Measurements from ENCODE around the gene GPBAR1.
A peak's percentile ranks its signal among the peaks of the same experiment; 100 is the strongest.

The GPBAR1 gene

GRCh38 chr2:218260166-218260565 is 649 bp upstream of the GPBAR1 start:
- no peak for DNase-seq (ENCODE audit: low read depth)
- no peak for TF ChIP-seq POLR2A (IDR thresholded peaks at IDR 0.05; ENCODE audit: extremely low read depth, insufficient read length)
- TF ChIP-seq MYC (IDR thresholded peaks at IDR 0.05; ENCODE audit: low read depth, low read length) = no peak
- TF ChIP-seq, protein P1, sequence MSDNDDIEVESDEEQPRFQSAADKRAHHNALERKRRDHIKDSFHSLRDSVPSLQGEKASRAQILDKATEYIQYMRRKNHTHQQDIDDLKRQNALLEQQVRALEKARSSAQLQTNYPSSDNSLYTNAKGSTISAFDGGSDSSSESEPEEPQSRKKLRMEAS (IDR thresholded peaks at IDR 0.05; ENCODE audit: low read depth, low read length) = no peak
- TF ChIP-seq, protein P2, sequence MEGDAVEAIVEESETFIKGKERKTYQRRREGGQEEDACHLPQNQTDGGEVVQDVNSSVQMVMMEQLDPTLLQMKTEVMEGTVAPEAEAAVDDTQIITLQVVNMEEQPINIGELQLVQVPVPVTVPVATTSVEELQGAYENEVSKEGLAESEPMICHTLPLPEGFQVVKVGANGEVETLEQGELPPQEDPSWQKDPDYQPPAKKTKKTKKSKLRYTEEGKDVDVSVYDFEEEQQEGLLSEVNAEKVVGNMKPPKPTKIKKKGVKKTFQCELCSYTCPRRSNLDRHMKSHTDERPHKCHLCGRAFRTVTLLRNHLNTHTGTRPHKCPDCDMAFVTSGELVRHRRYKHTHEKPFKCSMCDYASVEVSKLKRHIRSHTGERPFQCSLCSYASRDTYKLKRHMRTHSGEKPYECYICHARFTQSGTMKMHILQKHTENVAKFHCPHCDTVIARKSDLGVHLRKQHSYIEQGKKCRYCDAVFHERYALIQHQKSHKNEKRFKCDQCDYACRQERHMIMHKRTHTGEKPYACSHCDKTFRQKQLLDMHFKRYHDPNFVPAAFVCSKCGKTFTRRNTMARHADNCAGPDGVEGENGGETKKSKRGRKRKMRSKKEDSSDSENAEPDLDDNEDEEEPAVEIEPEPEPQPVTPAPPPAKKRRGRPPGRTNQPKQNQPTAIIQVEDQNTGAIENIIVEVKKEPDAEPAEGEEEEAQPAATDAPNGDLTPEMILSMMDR (IDR thresholded peaks at IDR 0.05; ENCODE audit: low read depth, low read length) = no peak
- no peak overlapping the region for H3K4me3 ChIP-seq (ENCODE audit: low read depth, low read length)

- no peak for TF ChIP-seq MYC (IDR thresholded peaks at IDR 0.05; ENCODE audit: low read depth, low read length)
- TF ChIP-seq, protein P1 (IDR thresholded peaks at IDR 0.05; ENCODE audit: low read depth, low read length) = no peak
- no peak for TF ChIP-seq POLR2A (IDR thresholded peaks at IDR 0.05; ENCODE audit: extremely low read depth, insufficient read length)
- TF ChIP-seq, protein P2 (IDR thresholded peaks at IDR 0.05; ENCODE audit: low read depth, low read length) = no peak
- no peak overlapping the region for H3K4me3 ChIP-seq (ENCODE audit: low read depth, low read length)
- peak; percentile 60 for DNase-seq (ENCODE audit: low read depth)
These were observed 815 bp downstream of the GPBAR1 start for GRCh38 chr2:218261423-218262236.

GRCh38 chr2:218262237-218262600 is 1.4 kb downstream of the GPBAR1 start:
- H3K4me3 ChIP-seq (ENCODE audit: low read depth, low read length) = no peak overlapping the region
- TF ChIP-seq, protein P1 (IDR thresholded peaks at IDR 0.05; ENCODE audit: low read depth, low read length) = no peak
- TF ChIP-seq POLR2A (IDR thresholded peaks at IDR 0.05; ENCODE audit: extremely low read depth, insufficient read length) = no peak
- TF ChIP-seq, protein P2 (IDR thresholded peaks at IDR 0.05; ENCODE audit: low read depth, low read length) = no peak
- TF ChIP-seq MYC (IDR thresholded peaks at IDR 0.05; ENCODE audit: low read depth, low read length) = no peak
- no peak for DNase-seq (ENCODE audit: low read depth)

DNA sequence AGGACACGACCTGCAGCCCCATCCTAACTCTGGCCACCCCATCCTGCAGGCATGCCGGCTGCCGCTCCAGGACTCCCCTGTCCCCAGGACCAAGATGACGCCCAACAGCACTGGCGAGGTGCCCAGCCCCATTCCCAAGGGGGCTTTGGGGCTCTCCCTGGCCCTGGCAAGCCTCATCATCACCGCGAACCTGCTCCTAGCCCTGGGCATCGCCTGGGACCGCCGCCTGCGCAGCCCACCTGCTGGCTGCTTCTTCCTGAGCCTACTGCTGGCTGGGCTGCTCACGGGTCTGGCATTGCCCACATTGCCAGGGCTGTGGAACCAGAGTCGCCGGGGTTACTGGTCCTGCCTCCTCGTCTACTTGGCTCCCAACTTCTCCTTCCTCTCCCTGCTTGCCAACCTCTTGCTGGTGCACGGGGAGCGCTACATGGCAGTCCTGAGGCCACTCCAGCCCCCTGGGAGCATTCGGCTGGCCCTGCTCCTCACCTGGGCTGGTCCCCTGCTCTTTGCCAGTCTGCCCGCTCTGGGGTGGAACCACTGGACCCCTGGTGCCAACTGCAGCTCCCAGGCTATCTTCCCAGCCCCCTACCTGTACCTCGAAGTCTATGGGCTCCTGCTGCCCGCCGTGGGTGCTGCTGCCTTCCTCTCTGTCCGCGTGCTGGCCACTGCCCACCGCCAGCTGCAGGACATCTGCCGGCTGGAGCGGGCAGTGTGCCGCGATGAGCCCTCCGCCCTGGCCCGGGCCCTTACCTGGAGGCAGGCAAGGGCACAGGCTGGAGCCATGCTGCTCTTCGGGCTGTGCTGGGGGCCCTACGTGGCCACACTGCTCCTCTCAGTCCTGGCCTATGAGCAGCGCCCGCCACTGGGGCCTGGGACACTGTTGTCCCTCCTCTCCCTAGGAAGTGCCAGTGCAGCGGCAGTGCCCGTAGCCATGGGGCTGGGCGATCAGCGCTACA is 2.1 kb downstream of the GPBAR1 start:
- DNase-seq (ENCODE audit: low read depth) = no peak
- no peak overlapping the region for H3K4me3 ChIP-seq (ENCODE audit: low read depth, low read length)
- TF ChIP-seq POLR2A (IDR thresholded peaks at IDR 0.05; ENCODE audit: extremely low read depth, insufficient read length) = no peak
- TF ChIP-seq, protein P1 (IDR thresholded peaks at IDR 0.05; ENCODE audit: low read depth, low read length) = no peak
- TF ChIP-seq MYC (IDR thresholded peaks at IDR 0.05; ENCODE audit: low read depth, low read length) = no peak
- TF ChIP-seq, protein P2 (IDR thresholded peaks at IDR 0.05; ENCODE audit: low read depth, low read length) = no peak

- TF ChIP-seq POLR2A (IDR thresholded peaks at IDR 0.05; ENCODE audit: extremely low read depth, insufficient read length) (no peak), MYC (IDR thresholded peaks at IDR 0.05; ENCODE audit: low read depth, low read length) (no peak)
- TF ChIP-seq, protein P2 (IDR thresholded peaks at IDR 0.05; ENCODE audit: low read depth, low read length) = peak; percentile 6
- TF ChIP-seq, protein P1 (IDR thresholded peaks at IDR 0.05; ENCODE audit: low read depth, low read length) = no peak
- DNase-seq (ENCODE audit: low read depth) = no peak
- H3K4me3 ChIP-seq (ENCODE audit: low read depth, low read length) = no peak overlapping the region
These were observed 3.2 kb downstream of the GPBAR1 start for GRCh38 chr2:218263817-218264641.

Data from NB4 (cell line).